GM18951 (cell line): Measurements from ENCODE around the gene MS4A2.
"Not testable (repeated sequence)": the region's sequence is repeated elsewhere in the genome, so short reads cannot be mapped to it uniquely, and the experiment has no call there.

ENCODE experiments used
- POLR2A ChIP-seq: IDR thresholded peaks from 4 replicates; pipeline ENCODE4 v1.6.1; 2011; ENCODE audit warnings: mild to moderate bottlenecking; ENCODE audit not compliant: insufficient read length, insufficient read depth; ENCODE audit errors: extremely low read depth
- in situ Hi-C: fragments of 300-500 bp; cut with MboI; formaldehyde crosslinking; loops from one replicate; pipeline ENCODE4 v1.12.0; 2022; ENCODE audit warnings: low sequenced_read_pairs, mixed read lengths, inconsistent platforms; ENCODE audit not compliant: unreplicated experiment

Gene MS4A2

GRCh38 chr11:60084631-60085273 is 3.7 kb upstream of the MS4A2 start:
- in situ Hi-C loops = no loop called here
- TF ChIP-seq POLR2A = no peak

- no peak for TF ChIP-seq POLR2A
- in situ Hi-C loops = no loop called here
Measured at GRCh38 chr11:60085909-60086308, 2.6 kb upstream of the MS4A2 start.

- TF ChIP-seq POLR2A = no peak
- in situ Hi-C loops = no loop called here
Measured at GRCh38 chr11:60087239-60087638, 1.2 kb upstream of the MS4A2 start.

GRCh38 chr11:60095477-60096120 is 7.1 kb downstream of the MS4A2 start:
- in situ Hi-C loops = no loop called here
- TF ChIP-seq POLR2A = no peak

- in situ Hi-C loops = no loop called here
Measured at GRCh38 chr11:60097189-60097588, 8.7 kb downstream of the MS4A2 start.

GRCh38 chr11:60098508-60098907 is 10.0 kb downstream of the MS4A2 start:
- in situ Hi-C loops = no loop called here
- TF ChIP-seq POLR2A = no peak

More at GRCh38 chr11:60097189-60097588, 8.7 kb downstream of the MS4A2 start:
- TF ChIP-seq POLR2A = no peak

- no peak for TF ChIP-seq POLR2A
- in situ Hi-C loops = no loop called here
Measured at GRCh38 chr11:60100516-60100915, 12.1 kb downstream of the MS4A2 start.

- in situ Hi-C loops = not testable (repeated sequence)
Measured at GRCh38 chr11:60101368-60101767, 12.9 kb downstream of the MS4A2 start.

GRCh38 chr11:60104471-60105115 is 16.1 kb downstream of the MS4A2 start:
- in situ Hi-C loops = not testable (repeated sequence)

GRCh38 chr11:60108631-60109030 is 20.2 kb downstream of the MS4A2 start:
- in situ Hi-C loops = not testable (repeated sequence)

GRCh38 chr11:60111793-60112192 is 23.3 kb downstream of the MS4A2 start:
- in situ Hi-C loops = no loop called here
- TF ChIP-seq POLR2A = no peak

GRCh38 chr11:60116996-60117790 is 28.7 kb downstream of the MS4A2 start:
- in situ Hi-C loops = no loop called here

GRCh38 chr11:60118338-60118737 is 29.9 kb downstream of the MS4A2 start:
- in situ Hi-C loops = no loop called here
- TF ChIP-seq POLR2A = no peak

More at GRCh38 chr11:60116996-60117790, 28.7 kb downstream of the MS4A2 start:
- no peak for TF ChIP-seq POLR2A
